Esophagus squamous epithelium (tissue), 4 donors: Measurements from ENCODE around the gene SHISAL2B.

ENCODE experiments used
- CTCF ChIP-seq, 6 experiments: fragments of 450-650 bp in 4 of 6; fragments of 200-600 bp in 2 of 6; sonication (generic) in 2 of 6; IDR thresholded peaks; one replicate each; pipeline ENCODE4 v1.5.1; 2016 to 2019; ENCODE audit warnings: antibody characterized with exemption in 6 of 6, mild to moderate bottlenecking in 4 of 6, moderate library complexity in 4 of 6
- POLR2A ChIP-seq, 4 donors: fragments of 450-650 bp; IDR thresholded peaks; one replicate each; pipeline ENCODE4 v1.6.1; 2017; ENCODE audit warnings: antibody characterized with exemption in 4 of 4, mild to moderate bottlenecking in 4 of 4, moderate library complexity in 3 of 4

GRCh38 chr5:64727150-64727549 lies 36.8 kb downstream of the SHISAL2B start:
- no peak for TF ChIP-seq CTCF (IDR thresholded peaks at IDR 0.05)
- no peak for TF ChIP-seq POLR2A (IDR thresholded peaks at IDR 0.05)
